Measurements from ENCODE around the gene ARSB.
"Not testable (repeated sequence)": the region's sequence is repeated elsewhere in the genome, so short reads cannot be mapped to it uniquely, and the experiment has no call there.

Gene ARSB

DNA sequence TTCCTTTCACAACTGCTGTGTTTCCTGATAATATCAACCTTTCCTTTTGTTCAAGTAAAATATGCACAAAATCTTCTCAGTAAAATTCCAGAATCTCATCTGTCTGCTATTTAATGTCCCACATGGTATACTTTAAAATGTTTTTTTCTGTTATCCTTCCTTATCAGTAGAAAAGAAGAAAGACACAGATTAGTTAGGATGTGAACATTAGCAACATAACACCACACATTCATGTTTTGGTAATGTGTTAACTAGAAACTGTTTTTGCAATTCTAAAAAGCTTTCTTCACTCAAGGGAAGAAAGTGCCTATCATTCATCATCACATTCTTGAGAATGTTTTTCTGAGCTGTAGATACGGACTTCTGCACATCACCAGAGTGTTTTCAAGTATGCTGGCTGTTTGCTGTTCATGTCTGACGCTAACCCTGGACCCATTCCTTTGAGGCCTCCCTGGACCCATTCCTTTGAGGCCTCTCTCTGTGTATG, 10.5 kb upstream of the ARSB start:
- DNase-seq: no peak

DNA sequence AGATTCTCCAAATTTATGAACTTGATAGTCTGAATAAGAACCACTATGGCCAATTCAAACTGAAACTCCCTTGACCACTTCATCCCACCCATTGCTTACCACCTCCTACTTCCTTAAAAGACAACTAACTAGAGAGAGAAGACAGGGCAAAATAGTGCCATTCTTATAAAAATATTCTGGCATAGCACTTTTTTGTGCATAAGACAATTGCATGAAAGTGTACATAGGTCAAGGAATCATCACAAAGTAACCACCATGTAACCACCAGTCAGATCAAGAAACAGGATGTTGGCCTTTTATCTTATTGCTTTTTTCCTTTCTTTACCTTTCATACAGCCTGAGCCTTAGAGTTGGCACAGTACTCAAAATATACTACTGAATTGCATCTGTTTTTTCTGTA, 8.1 kb upstream of the ARSB start:
- no peak for DNase-seq

DNA sequence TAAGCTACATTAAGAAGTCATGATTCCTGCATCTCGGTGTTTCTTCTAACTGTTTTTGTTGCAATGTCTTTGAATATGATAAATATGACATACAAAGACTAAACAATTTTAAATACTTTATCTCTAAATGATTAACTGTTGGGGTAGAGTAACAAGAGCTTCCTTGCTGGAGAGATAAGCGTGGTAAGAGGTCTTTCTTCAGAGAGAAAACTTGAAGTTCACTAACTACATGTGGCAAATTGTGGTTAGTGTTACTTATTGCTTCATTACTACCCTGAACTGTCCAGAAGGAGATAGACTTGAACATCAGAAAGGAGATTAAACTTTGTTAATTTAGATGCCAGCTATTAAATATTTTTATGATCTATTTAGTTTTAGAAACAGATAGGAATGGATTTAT, 7.0 kb upstream of the ARSB start:
- DNase-seq: no peak

GRCh38 chr5:78989080-78989479, 4.0 kb upstream of the ARSB start:
- DNase-seq: no peak

- DNase-seq: peak in 22 of 56 donors; percentile 10 to 53 (median 31)
These were observed 664 bp upstream of the ARSB start for GRCh38 chr5:78985725-78986223.

- peak; percentile 25 to 90 (median 79) for DNase-seq
These were observed 533 bp downstream of the ARSB start for GRCh38 chr5:78984439-78985115.

DNA sequence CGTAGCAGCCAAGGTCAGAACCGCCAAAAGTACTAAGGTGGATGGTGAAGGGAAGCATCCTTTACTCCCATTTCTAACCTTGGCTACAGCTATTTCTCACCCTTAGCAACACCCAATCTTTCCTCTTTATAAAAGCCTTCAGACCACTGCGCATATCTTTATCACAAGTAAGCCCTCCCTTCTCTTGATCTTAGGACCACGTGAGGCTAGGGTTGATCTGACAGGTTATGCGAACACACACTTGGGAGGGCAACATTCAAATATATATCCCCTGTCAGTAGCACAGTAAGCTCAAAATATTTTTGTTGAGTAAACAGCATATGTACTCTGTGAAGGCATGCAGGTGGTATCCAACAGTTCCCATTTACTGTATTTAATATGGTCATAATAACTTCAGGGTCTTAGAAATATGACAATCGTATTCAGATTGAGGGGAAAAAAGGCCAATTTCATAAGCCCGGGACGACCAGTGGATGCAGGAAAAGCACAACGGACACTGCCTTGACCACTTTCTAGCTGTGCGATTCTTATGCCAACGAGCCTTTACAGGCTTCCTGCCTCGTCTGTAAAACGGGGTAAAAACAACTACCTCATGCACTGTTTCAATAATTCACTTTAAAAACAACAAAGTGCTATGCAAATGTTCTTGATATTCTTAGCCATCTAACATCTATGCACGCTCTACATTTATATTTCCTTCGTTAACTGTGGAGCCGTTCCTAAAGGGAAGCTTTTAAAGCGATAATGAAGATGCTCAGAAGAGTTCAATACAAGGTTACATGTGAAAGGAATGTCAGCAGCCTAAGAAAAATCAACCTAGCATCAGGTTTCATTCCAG, 1.3 kb downstream of the ARSB start:
- DNase-seq: peak in 1 of 56 donors; percentile 12

GRCh38 chr5:78983194-78983593, 1.9 kb downstream of the ARSB start:
- DNase-seq: not testable (repeated sequence)

DNA sequence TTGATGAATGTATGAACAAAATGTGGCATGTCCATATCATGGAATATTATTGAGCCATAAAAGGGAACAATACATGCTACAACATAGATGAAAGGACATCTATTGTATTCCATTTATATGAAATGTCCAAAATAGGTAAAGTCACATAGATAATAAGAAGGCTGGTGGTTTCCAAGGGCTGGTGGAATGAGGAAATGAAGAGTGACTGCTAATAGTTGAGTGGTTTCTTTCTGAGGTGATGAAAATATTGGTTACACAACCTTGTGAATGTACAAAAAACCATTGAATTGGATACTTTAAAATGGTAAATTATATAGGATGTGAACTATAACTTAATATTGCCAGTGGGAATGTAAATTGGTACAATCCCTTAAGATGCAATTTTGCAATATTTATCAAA, 5.2 kb downstream of the ARSB start:
- DNase-seq: no peak

- DNase-seq: no peak
These were observed 5.9 kb downstream of the ARSB start for GRCh38 chr5:78979117-78979742.

GRCh38 chr5:78975035-78975434, 10.1 kb downstream of the ARSB start:
- DNase-seq: peak in 1 of 56 donors; percentile 17

- no peak for DNase-seq
These were observed 10.5 kb downstream of the ARSB start for GRCh38 chr5:78974601-78975000.

DNA sequence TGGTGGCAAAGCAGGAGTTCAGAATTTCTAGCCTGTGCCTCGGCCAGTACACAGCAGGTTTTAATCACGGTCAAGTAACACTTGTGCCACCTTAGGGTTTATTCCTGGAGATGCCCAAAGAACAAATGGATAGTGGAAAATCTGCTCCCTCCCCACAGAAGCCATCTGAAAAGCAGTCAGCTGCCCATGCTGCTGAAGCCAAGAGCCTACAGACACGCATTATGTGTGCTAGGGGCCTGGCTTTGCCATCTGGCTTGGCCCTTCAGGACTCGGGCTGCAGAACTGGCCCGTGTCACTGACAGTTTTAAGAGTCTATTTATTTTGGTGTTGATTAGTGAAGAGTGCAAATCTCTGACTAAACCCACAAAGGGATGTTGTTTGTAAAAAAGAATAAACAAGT, 11.1 kb downstream of the ARSB start:
- DNase-seq: peak in 46 of 56 donors; percentile 15 to 80 (median 50)

- peak in 10 of 56 donors; percentile 11 to 40 (median 28) for DNase-seq
These were observed 12.3 kb downstream of the ARSB start for GRCh38 chr5:78972654-78973428.

GRCh38 chr5:78971998-78972397, 13.1 kb downstream of the ARSB start:
- DNase-seq: no peak

GRCh38 chr5:78968781-78969180, 16.3 kb downstream of the ARSB start:
- no peak for DNase-seq

- DNase-seq: peak in 3 of 56 donors; percentile 5 to 25 (median 22)
These were observed 20.2 kb downstream of the ARSB start for GRCh38 chr5:78964889-78965288.

GRCh38 chr5:78961743-78962142, 23.4 kb downstream of the ARSB start:
- DNase-seq: no peak

DNA sequence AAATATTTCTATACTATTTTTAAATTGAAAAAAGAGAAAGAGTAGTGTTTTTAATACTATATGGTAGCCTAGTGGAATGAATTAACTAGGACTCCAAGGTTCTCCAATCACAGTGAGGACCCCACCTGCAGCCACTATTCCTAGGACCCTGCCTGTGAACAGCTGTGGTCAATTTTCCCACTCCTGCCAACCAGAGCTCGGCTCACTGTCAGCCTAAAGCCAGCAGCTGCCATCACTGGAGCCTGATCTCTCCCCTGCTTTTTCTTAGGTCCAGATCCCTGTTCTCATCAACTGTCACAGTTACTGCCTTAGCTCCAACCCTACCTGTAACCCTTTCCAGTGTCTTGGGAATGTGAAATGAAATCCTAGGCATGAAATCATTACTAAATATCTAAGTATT, 25.3 kb downstream of the ARSB start:
- no peak for DNase-seq

- DNase-seq: no peak
These were observed 26.3 kb downstream of the ARSB start for GRCh38 chr5:78958672-78959445.
